ENCODE measurements around the gene DDX49.

The DDX49 gene

GRCh38 chr19:18908917-18909619 is 10.4 kb upstream of the DDX49 start:
- Histone ChIP-seq H3K27me3 (no peaks in the 10 kb centered on the region), H3K9me3 (no peaks in the 10 kb centered on the region), H3K4me3 (ENCODE audit: low read depth in 1 of 2, low read length in 1 of 2) (no peak overlapping the region), H3K36me3 (peaks cover 95% of the 10 kb centered on the region), H3K4me1 (ENCODE audit: control insufficient read depth in 1 of 2, insufficient read depth in 1 of 2, low read depth in 1 of 2, low read length in 1 of 2) (no peaks in the 10 kb centered on the region), H3K27ac (no peak overlapping the region)
- no peak for TF ChIP-seq CTCF (IDR thresholded peaks at IDR 0.05)

GRCh38 chr19:18910010-18910409 is 9.5 kb upstream of the DDX49 start:
- H3K27ac ChIP-seq: no peak overlapping the region
- H3K27me3 ChIP-seq: no peaks in the 10 kb centered on the region
- H3K9me3 ChIP-seq: no peaks in the 10 kb centered on the region
- no peaks in the 10 kb centered on the region for H3K4me1 ChIP-seq (ENCODE audit: control insufficient read depth in 1 of 2, insufficient read depth in 1 of 2, low read depth in 1 of 2, low read length in 1 of 2)
- TF ChIP-seq CTCF (IDR thresholded peaks at IDR 0.05): no peak
- H3K4me3 ChIP-seq (ENCODE audit: low read depth in 1 of 2, low read length in 1 of 2): no peak overlapping the region
- peaks cover 93% of the 10 kb centered on the region for H3K36me3 ChIP-seq

- no peaks in the 10 kb centered on the region for H3K4me1 ChIP-seq (ENCODE audit: control insufficient read depth in 1 of 2, insufficient read depth in 1 of 2, low read depth in 1 of 2, low read length in 1 of 2)
- TF ChIP-seq CTCF (IDR thresholded peaks at IDR 0.05): no peak
- no peaks in the 10 kb centered on the region for H3K9me3 ChIP-seq
- H3K36me3 ChIP-seq: peaks cover 93% of the 10 kb centered on the region
- H3K27me3 ChIP-seq: no peaks in the 10 kb centered on the region
- no peak overlapping the region for H3K27ac ChIP-seq
- H3K4me3 ChIP-seq (ENCODE audit: low read depth in 1 of 2, low read length in 1 of 2): no peak overlapping the region
Measured at GRCh38 chr19:18910801-18911436, 8.6 kb upstream of the DDX49 start.

GRCh38 chr19:18912933-18913332 is 6.6 kb upstream of the DDX49 start:
- no peaks in the 10 kb centered on the region for H3K9me3 ChIP-seq
- H3K4me1 ChIP-seq (ENCODE audit: control insufficient read depth in 1 of 2, insufficient read depth in 1 of 2, low read depth in 1 of 2, low read length in 1 of 2): peaks cover 5 to 6% of the 10 kb centered on the region in 2 experiments
- no peak overlapping the region for H3K4me3 ChIP-seq (ENCODE audit: low read depth in 1 of 2, low read length in 1 of 2)
- H3K27ac ChIP-seq: no peak overlapping the region
- H3K36me3 ChIP-seq: peaks cover 79% of the 10 kb centered on the region
- H3K27me3 ChIP-seq: no peaks in the 10 kb centered on the region
- no peak for TF ChIP-seq CTCF (IDR thresholded peaks at IDR 0.05)

- H3K9me3 ChIP-seq: no peaks in the 10 kb centered on the region
- H3K27me3 ChIP-seq: no peaks in the 10 kb centered on the region
- no peak overlapping the region for H3K27ac ChIP-seq
- H3K4me3 ChIP-seq (ENCODE audit: low read depth in 1 of 2, low read length in 1 of 2): no peak overlapping the region
- no peak for TF ChIP-seq CTCF (IDR thresholded peaks at IDR 0.05)
- peaks cover 10 to 12% of the 10 kb centered on the region in 2 experiments for H3K4me1 ChIP-seq (ENCODE audit: control insufficient read depth in 1 of 2, insufficient read depth in 1 of 2, low read depth in 1 of 2, low read length in 1 of 2)
- H3K36me3 ChIP-seq: peaks cover 76% of the 10 kb centered on the region
Measured at GRCh38 chr19:18913466-18913865, 6.0 kb upstream of the DDX49 start.

Data from neutrophil (primary cell).